Subcutaneous adipose tissue (tissue), 4 donors: Measurements from ENCODE around the gene RSPO3. TPM values are rescaled to one million over a fixed set of nuclear protein-coding genes. Genes with fewer than 3 reads are reported as not detected.

ENCODE experiments used
- CTCF ChIP-seq: fragments of 450-650 bp; IDR thresholded peaks from one replicate; pipeline ENCODE4 v1.5.1; 2016; ENCODE audit warnings: low read depth, mild to moderate bottlenecking, control low read depth, antibody characterized with exemption, moderate library complexity
- total RNA-seq, 4 donors: library from RNA; depleted of rRNA; stranded (reverse); fragments of >200 nt; gene quantifications; one replicate each; pipeline ENCODE4 v1.1.0, GENCODE V29; 2016

The RSPO3 gene
- total RNA-seq, 4 donors from 2014 or later = 2.3 to 10.2 (median 2.5) TPM

DNA sequence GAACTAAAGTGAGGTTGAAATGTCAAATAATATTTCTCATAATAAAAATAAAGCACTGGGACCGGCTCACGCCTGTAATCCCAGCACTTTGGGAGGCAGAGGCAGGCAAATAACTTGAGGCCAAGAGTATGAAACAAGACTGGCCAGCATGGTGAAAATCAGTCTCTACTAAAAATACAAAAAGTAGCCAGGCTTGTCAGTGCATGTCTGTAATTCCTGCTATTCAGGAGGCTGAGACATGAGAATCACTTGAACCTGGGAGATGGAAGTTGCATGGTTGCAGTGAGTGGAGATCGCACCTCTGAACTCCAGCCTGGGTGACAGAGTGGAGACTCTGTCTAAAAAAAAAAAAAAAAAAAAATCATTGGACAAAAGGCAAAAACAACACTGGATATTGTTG, 38.4 kb upstream of the RSPO3 start:
- no peak for TF ChIP-seq CTCF

GRCh38 chr6:127083231-127083962, 35.1 kb upstream of the RSPO3 start:
- TF ChIP-seq CTCF = no peak

- no peak for TF ChIP-seq CTCF
These were observed 34.5 kb upstream of the RSPO3 start for GRCh38 chr6:127083963-127084310.

GRCh38 chr6:127085181-127085580, 33.3 kb upstream of the RSPO3 start:
- no peak for TF ChIP-seq CTCF

- TF ChIP-seq CTCF = no peak
These were observed 28.4 kb upstream of the RSPO3 start for GRCh38 chr6:127090051-127090450.

- no peak for TF ChIP-seq CTCF
These were observed 26.0 kb upstream of the RSPO3 start for GRCh38 chr6:127092466-127092865.

DNA sequence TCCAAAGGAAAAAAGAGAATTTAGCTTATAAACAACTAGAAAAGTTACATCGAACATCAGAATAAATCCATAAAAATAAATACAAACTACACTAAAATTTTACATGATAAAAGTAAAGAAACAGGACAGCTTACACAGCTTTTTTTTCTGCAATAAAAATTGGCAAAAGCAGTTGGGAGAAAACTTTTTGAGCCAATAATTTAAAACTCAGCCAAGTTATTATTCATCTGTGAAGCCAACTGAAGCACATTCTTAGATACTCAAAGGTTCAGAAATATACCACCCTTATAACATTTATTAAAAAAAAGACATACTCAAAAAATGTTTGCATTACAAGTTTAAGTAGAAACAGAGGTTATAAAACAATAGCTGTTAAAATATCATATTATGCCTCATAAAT, 23.7 kb upstream of the RSPO3 start:
- no peak for TF ChIP-seq CTCF
